HFFc6 (cell line): Measurements from ENCODE around the gene HSPA12A. TPM values are rescaled to one million over a fixed set of nuclear protein-coding genes. Genes with fewer than 3 reads are reported as not detected.

Experiments
- DNase-seq: peaks from one replicate; pipeline ENCODE4 v3.0.0-alpha.2; 2018
- H3K27ac Mint-ChIP-seq: 2 replicates; pipeline ENCODE4 v1.8.0; 2020; ENCODE audit warnings: mild to moderate bottlenecking, mixed read lengths
- H3K27me3 Mint-ChIP-seq: 2 replicates; pipeline ENCODE4 v1.8.0; 2021; ENCODE audit warnings: mild to moderate bottlenecking, moderate library complexity, mixed read lengths; ENCODE audit not compliant: insufficient read depth
- H3K36me3 Mint-ChIP-seq: 2 replicates; pipeline ENCODE4 v1.8.0; 2021; ENCODE audit warnings: low read depth, mixed read lengths
- H3K4me1 Mint-ChIP-seq: 2 replicates; pipeline ENCODE4 v1.8.0; 2020; ENCODE audit warnings: low read depth, mixed read lengths
- H3K4me3 Mint-ChIP-seq: 2 replicates; pipeline ENCODE4 v1.8.0; 2020; ENCODE audit warnings: mild to moderate bottlenecking, moderate library complexity, mixed read lengths
- H3K9me3 Mint-ChIP-seq: 2 replicates; pipeline ENCODE4 v1.8.0; 2020; ENCODE audit warnings: mild to moderate bottlenecking, mixed read lengths
- total RNA-seq, 6 experiments: library from RNA; stranded (reverse); fragmentation: NEBNext Ultra II Directional; extraction: Animal tissue kit (Norgen Biotek cat#: 25700); gene quantifications; 2 replicates in 1 of 6; 3 replicates in 5 of 6; pipeline ENCODE4 v1.2.3, GENCODE V29; 2021
- TF ChIP-seq, protein P1 (sequence below): fragments of 200-600 bp; sonication (generic); IDR thresholded peaks from 2 replicates; pipeline ENCODE4 v1.5.0; 2021; ENCODE audit warnings: antibody characterized with exemption, mild to moderate bottlenecking

HSPA12A gene
- total RNA-seq, 6 experiments from 2014 or later, result 16.6 to 19.4 (median 17.7) TPM

DNA sequence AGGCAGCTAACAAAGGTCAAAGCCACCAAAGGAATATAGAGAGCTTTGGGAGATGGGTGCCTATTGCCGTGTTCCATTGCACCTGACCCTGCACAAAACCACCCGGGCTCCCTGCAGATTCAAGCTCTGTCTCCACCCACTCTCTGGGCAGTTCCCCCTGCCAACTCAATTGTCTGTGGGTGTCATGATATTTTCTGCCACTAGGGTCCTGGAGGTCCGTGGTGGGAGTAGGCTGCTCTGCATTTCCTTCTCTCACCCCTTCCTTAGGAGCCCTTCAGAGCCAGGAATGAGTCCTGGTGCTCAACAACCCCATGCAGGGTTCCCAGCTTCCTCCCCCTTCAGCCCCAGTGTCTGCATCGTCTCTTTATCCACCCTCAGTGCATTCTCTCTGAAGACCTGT, 87.5 kb downstream of the HSPA12A start:
- Mint-ChIP-seq H3K36me3 (no peaks in the 10 kb centered on the region), H3K4me3 (no peak overlapping the region)
- TF ChIP-seq, protein P1, sequence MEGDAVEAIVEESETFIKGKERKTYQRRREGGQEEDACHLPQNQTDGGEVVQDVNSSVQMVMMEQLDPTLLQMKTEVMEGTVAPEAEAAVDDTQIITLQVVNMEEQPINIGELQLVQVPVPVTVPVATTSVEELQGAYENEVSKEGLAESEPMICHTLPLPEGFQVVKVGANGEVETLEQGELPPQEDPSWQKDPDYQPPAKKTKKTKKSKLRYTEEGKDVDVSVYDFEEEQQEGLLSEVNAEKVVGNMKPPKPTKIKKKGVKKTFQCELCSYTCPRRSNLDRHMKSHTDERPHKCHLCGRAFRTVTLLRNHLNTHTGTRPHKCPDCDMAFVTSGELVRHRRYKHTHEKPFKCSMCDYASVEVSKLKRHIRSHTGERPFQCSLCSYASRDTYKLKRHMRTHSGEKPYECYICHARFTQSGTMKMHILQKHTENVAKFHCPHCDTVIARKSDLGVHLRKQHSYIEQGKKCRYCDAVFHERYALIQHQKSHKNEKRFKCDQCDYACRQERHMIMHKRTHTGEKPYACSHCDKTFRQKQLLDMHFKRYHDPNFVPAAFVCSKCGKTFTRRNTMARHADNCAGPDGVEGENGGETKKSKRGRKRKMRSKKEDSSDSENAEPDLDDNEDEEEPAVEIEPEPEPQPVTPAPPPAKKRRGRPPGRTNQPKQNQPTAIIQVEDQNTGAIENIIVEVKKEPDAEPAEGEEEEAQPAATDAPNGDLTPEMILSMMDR, result peak; percentile 62

DNA sequence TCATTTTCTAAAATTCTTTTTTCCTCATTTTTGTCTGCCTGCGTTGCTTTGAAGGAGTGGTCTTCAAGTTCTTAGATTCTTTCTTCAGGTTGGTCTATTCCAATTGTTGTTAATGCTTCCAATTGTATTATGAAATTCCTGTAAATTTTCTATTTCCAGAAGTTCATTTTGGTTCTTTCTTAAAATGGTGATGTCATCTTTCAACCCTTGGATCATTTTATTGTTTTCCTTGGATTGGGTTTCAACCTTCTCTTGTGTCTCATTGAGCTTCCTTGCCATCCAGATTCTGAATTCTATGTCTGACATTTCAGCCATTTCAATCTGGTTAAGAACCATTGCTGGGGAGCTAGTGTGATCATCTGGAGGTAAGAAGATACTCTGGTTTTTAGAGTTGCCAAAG, 88.5 kb downstream of the HSPA12A start:
- DNase-seq, result no peak
- Mint-ChIP-seq H3K4me1 (peaks cover 8% of the 10 kb centered on the region), H3K9me3 (no peaks in the 10 kb centered on the region), H3K27ac (no peak overlapping the region), H3K4me3 (no peak overlapping the region), H3K36me3 (no peaks in the 10 kb centered on the region), H3K27me3 (peaks cover 19% of the 10 kb centered on the region)
- TF ChIP-seq, protein P1, result no peak

More for the DNA sequence above, 87.5 kb downstream of the HSPA12A start:
- Mint-ChIP-seq H3K27ac (no peak overlapping the region), H3K27me3 (peaks cover 19% of the 10 kb centered on the region), H3K9me3 (no peaks in the 10 kb centered on the region), H3K4me1 (peaks cover 8% of the 10 kb centered on the region)
- no peak for DNase-seq

DNA sequence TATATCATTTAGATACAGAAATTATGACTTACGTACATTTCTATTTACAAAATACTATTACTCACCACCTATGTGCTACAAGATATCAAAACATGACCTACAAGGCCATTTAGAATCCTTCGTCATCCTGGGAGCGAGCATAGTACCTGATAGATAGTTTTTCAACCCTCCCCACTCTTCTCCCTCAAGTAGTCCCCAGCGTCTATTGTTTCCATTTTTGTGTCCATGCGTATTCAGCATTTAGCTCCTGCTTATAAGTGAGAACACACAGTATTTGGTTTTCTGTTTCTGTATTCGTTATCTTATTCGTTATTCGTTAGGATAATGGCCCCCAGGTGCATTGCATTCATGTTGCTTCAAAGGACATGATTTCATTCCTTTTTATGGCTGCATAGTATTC, 93.5 kb downstream of the HSPA12A start:
- no peaks in the 10 kb centered on the region for H3K36me3 Mint-ChIP-seq
- H3K27me3 Mint-ChIP-seq, result peaks cover 16% of the 10 kb centered on the region
- no peak overlapping the region for H3K27ac Mint-ChIP-seq
- TF ChIP-seq, protein P1, result no peak
- H3K9me3 Mint-ChIP-seq, result no peaks in the 10 kb centered on the region
- DNase-seq, result no peak
- no peak overlapping the region for H3K4me3 Mint-ChIP-seq
- no peaks in the 10 kb centered on the region for H3K4me1 Mint-ChIP-seq

DNA sequence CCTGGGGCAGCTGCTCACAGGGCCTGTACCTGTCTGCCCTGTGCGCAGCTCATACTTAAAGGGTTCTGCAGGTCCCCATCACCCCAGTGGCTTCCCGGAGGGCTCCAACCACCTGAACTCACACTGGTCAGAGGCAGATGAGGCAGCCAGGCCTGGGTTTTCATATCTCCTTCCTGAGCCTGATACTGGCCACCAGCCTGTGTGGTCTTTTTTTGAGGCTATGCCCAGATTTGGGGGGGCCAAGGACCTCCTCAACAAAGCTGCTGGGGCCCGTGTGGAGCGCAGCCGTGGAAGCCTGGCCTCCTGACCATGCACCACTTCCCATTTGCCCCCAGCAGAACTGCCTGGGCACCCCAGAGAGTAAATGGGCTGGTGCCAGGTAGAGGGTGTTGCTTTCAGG, 95.9 kb downstream of the HSPA12A start:
- Mint-ChIP-seq H3K4me3 (no peak overlapping the region), H3K4me1 (no peaks in the 10 kb centered on the region), H3K27ac (no peak overlapping the region), H3K9me3 (no peaks in the 10 kb centered on the region), H3K36me3 (no peaks in the 10 kb centered on the region), H3K27me3 (peaks cover 13% of the 10 kb centered on the region)
- no peak for DNase-seq
- TF ChIP-seq, protein P1, result no peak

DNA sequence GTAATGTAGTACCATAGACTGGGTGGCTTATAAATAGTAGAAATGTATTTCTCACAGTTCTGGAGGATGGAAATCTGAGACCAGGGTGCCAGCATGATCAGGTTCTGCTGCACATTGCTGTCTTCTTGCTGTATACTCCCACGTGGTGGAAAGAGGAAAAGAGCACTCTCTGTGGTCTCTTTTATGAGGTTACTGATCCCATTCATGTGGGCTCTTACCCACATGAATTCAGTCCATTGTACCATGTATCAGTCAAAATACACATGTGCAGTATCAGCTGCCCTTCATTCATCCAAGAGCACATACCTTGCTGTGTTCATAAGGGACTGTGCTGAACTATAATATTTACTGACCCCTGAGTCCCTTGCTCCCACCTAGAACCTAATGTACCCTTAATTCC, 104.5 kb downstream of the HSPA12A start:
- no peaks in the 10 kb centered on the region for H3K9me3 Mint-ChIP-seq
- no peak overlapping the region for H3K4me3 Mint-ChIP-seq
- no peak for DNase-seq
- H3K27ac Mint-ChIP-seq, result no peak overlapping the region
- H3K27me3 Mint-ChIP-seq, result peaks cover 5% of the 10 kb centered on the region
- TF ChIP-seq, protein P1, result no peak
- no peaks in the 10 kb centered on the region for H3K36me3 Mint-ChIP-seq
- H3K4me1 Mint-ChIP-seq, result no peaks in the 10 kb centered on the region

DNA sequence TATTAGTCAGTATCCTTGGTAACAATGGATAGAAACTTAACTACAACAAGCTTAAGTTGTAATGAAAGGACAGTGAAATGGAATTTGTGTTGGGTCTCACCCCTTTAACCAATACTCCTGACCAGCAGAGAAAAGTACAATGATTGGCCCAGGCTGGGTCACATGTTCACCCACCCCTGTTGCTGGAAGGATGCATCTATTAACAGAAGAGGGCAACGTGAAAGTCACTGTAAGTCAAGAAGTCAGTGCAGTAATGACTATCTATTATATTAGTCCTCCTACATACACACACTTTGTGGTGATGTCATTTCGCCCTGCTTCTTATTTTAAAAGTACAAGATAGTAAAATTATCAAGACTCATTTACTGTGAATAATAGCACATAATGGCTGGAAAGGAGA, 105.4 kb downstream of the HSPA12A start:
- H3K36me3 Mint-ChIP-seq, result no peaks in the 10 kb centered on the region
- peaks cover 7% of the 10 kb centered on the region for H3K27me3 Mint-ChIP-seq
- no peaks in the 10 kb centered on the region for H3K9me3 Mint-ChIP-seq
- no peaks in the 10 kb centered on the region for H3K4me1 Mint-ChIP-seq
- H3K4me3 Mint-ChIP-seq, result no peak overlapping the region
- TF ChIP-seq, protein P1, result no peak
- DNase-seq, result no peak
- no peak overlapping the region for H3K27ac Mint-ChIP-seq
